SU-DHL-6 (cell line): ENCODE results near the gene EIF5.

Experiments used
- H2AFZ ChIP-seq: fragments of 200-600 bp; sonication (generic); 2 replicates; pipeline ENCODE4 v1.6.1; 2014; ENCODE audit warnings: low read depth, mild to moderate bottlenecking, moderate library complexity, mixed read lengths, antibody characterized with exemption, low read length; ENCODE audit not compliant: severe bottlenecking
- H3F3A ChIP-seq: fragments of 200-600 bp; shearing (Covaris generic); 2 replicates; pipeline ENCODE4 v1.6.0; 2016; ENCODE audit warnings: antibody characterized with exemption, mild to moderate bottlenecking; ENCODE audit not compliant: insufficient read depth
- H3K27ac ChIP-seq: fragments of 200-600 bp; sonication (generic); 2 replicates; pipeline ENCODE4 v1.5.1; 2016; ENCODE audit warnings: low read depth, mild to moderate bottlenecking, low read length, moderate library complexity, mixed read lengths
- H3K27me3 ChIP-seq: fragments of 200-600 bp; sonication (generic), shearing (Covaris generic); 2 replicates; pipeline ENCODE4 v1.6.0; 2014; ENCODE audit warnings: mild to moderate bottlenecking, low read length
- H3K36me3 ChIP-seq: fragments of 200-600 bp; sonication (generic); 2 replicates; pipeline ENCODE4 v1.6.1; 2014; ENCODE audit warnings: mild to moderate bottlenecking, low read length, mixed read lengths
- H3K4me2 ChIP-seq: fragments of 300-600, 200-600 bp; shearing (Covaris generic), sonication (generic); 2 replicates; pipeline ENCODE4 v1.6.0; 2014; ENCODE audit warnings: low read length, low read depth, mild to moderate bottlenecking; ENCODE audit not compliant: poor library complexity, severe bottlenecking
- H3K4me3 ChIP-seq: fragments of 200-600 bp; sonication (generic); 2 replicates; pipeline ENCODE4 v1.5.1; 2014; ENCODE audit warnings: antibody characterized with exemption, low read length, mild to moderate bottlenecking, mixed read lengths; ENCODE audit not compliant: insufficient read depth, poor library complexity, severe bottlenecking
- H3K79me2 ChIP-seq: fragments of 200-600 bp; sonication (generic); 2 replicates; pipeline ENCODE4 v1.6.1; 2014; ENCODE audit warnings: mild to moderate bottlenecking, low read length, moderate library complexity; ENCODE audit not compliant: insufficient read depth
- H3K9ac ChIP-seq: fragments of 200-600 bp; sonication (generic); 2 replicates; pipeline ENCODE4 v1.7.0; 2014; ENCODE audit warnings: mild to moderate bottlenecking, low read length
- H3K9me2 ChIP-seq: fragments of 200-600 bp; sonication (generic); replicated peaks from 2 replicates; pipeline ENCODE4 v1.6.1; 2014; ENCODE audit warnings: low read length; ENCODE audit not compliant: insufficient read depth
- H3K9me3 ChIP-seq: fragments of 200-600 bp; sonication (generic); 2 replicates; pipeline ENCODE4 v1.6.1; 2014; ENCODE audit warnings: low read length, mixed read lengths; ENCODE audit not compliant: insufficient read depth
- H4K20me1 ChIP-seq: fragments of 200-600 bp; sonication (generic); 2 replicates; pipeline ENCODE4 v1.6.1; 2014; ENCODE audit warnings: low read depth, mild to moderate bottlenecking, antibody characterized with exemption, low read length, moderate library complexity, mixed read lengths
- CTCF ChIP-seq: fragments of 200-600 bp; sonication (generic); IDR thresholded peaks from one replicate; pipeline ENCODE4 v1.5.1; 2017; ENCODE audit warnings: antibody characterized with exemption, mild to moderate bottlenecking, low read length, moderate library complexity; ENCODE audit not compliant: insufficient read depth, poor library complexity, severe bottlenecking
- EZH2phosphoT487 ChIP-seq: fragments of 200-600 bp; sonication (generic), shearing (Covaris generic); conservative IDR thresholded peaks from 2 replicates; pipeline ENCODE4 v1.6.1; 2018; ENCODE audit warnings: mild to moderate bottlenecking, antibody characterized with exemption, low read length, moderate library complexity, mixed read lengths

EIF5 gene

GRCh38 chr14:103333754-103334643 lies at the start of gene EIF5:
Gene EIF5 (plus strand): TSS chr14:103334237. CDS start chr14:103335861, 1,624 bp downstream.
- TF ChIP-seq EZH2phosphoT487 (no peak), CTCF (no peak)
- peak within 1 kb of the TSS; percentile 89 for H2AFZ ChIP-seq
- peaks cover 29% of the 10 kb centered on the region for H3F3A ChIP-seq
- no peaks in the 10 kb centered on the region for H3K27me3 ChIP-seq
- H3K9me3 ChIP-seq: no peaks in the 10 kb centered on the region
- H3K27ac ChIP-seq: peak within 1 kb of the TSS; percentile 82
- peaks cover 28% of the 10 kb centered on the region for H3K79me2 ChIP-seq
- H3K9ac ChIP-seq: peak within 1 kb of the TSS; percentile 87
- H3K9me2 ChIP-seq: no peaks in the 10 kb centered on the region
- H3K4me2 ChIP-seq: peak within 1 kb of the TSS; percentile 97
- peaks cover 21% of the 10 kb centered on the region for H4K20me1 ChIP-seq
- peak within 1 kb of the TSS; percentile 96 for H3K4me3 ChIP-seq
- peaks cover 36% of the 10 kb centered on the region for H3K36me3 ChIP-seq

GRCh38 chr14:103284574-103285467 lies 49.2 kb upstream of the EIF5 start:
- no peaks in the 10 kb centered on the region for H3K27me3 ChIP-seq
- H3K27ac ChIP-seq: no peak overlapping the region
- H3K4me2 ChIP-seq: no peak overlapping the region
- H3K4me3 ChIP-seq: no peak overlapping the region
- no peaks in the 10 kb centered on the region for H3K79me2 ChIP-seq
- no peaks in the 10 kb centered on the region for H3K9me2 ChIP-seq
- H3K36me3 ChIP-seq: no peaks in the 10 kb centered on the region
- H4K20me1 ChIP-seq: no peaks in the 10 kb centered on the region
- no peak overlapping the region for H3K9ac ChIP-seq
- TF ChIP-seq EZH2phosphoT487 (no peak), CTCF (no peak)
- H3K9me3 ChIP-seq: no peaks in the 10 kb centered on the region
- H2AFZ ChIP-seq: no peak overlapping the region
- H3F3A ChIP-seq: no peaks in the 10 kb centered on the region

GRCh38 chr14:103286460-103286859 lies 47.6 kb upstream of the EIF5 start:
- no peak overlapping the region for H3K9ac ChIP-seq
- no peaks in the 10 kb centered on the region for H3K36me3 ChIP-seq
- H3K27ac ChIP-seq: no peak overlapping the region
- H3K27me3 ChIP-seq: no peaks in the 10 kb centered on the region
- H3F3A ChIP-seq: no peaks in the 10 kb centered on the region
- no peaks in the 10 kb centered on the region for H4K20me1 ChIP-seq
- no peak overlapping the region for H3K4me2 ChIP-seq
- no peaks in the 10 kb centered on the region for H3K79me2 ChIP-seq
- H3K9me2 ChIP-seq: no peaks in the 10 kb centered on the region
- H3K4me3 ChIP-seq: no peak overlapping the region
- TF ChIP-seq EZH2phosphoT487 (no peak), CTCF (no peak)
- H2AFZ ChIP-seq: no peak overlapping the region
- H3K9me3 ChIP-seq: no peaks in the 10 kb centered on the region
